Stomach smooth muscle (tissue), 2 donors: ENCODE data around the gene NRXN3.

ENCODE experiments used
- H3K27ac ChIP-seq: one replicate; pipeline ENCODE4 v1.7.0; 2013; ENCODE audit warnings: mild to moderate bottlenecking, low read length, inconsistent platforms
- H3K27me3 ChIP-seq, 2 donors: one replicate each; pipeline ENCODE4 v1.7.0; 2013; ENCODE audit warnings: low read length in 2 of 2; ENCODE audit not compliant: insufficient read depth in 2 of 2, control insufficient read depth in 1 of 2
- H3K36me3 ChIP-seq, 2 donors: one replicate each; pipeline ENCODE4 v1.7.0; 2013; ENCODE audit warnings: low read length in 2 of 2; ENCODE audit not compliant: control insufficient read depth in 2 of 2, insufficient read depth in 2 of 2
- H3K4me1 ChIP-seq: one replicate; pipeline ENCODE4 v1.7.0; 2013; ENCODE audit warnings: low read length; ENCODE audit not compliant: control insufficient read depth, insufficient read depth
- H3K4me3 ChIP-seq, 2 donors: one replicate each; pipeline ENCODE4 v1.7.0; 2013; ENCODE audit warnings: low read length in 2 of 2
- H3K9ac ChIP-seq, 2 donors: one replicate each; pipeline ENCODE4 v1.7.0; 2013; ENCODE audit warnings: low read length in 2 of 2, mild to moderate bottlenecking in 1 of 2
- H3K9me3 ChIP-seq, 2 donors: one replicate each; pipeline ENCODE4 v1.7.0; 2013; ENCODE audit warnings: low read length in 2 of 2; ENCODE audit not compliant: control insufficient read depth in 2 of 2
- donor health status: healthy.
- donor health status: Pancreatic carcinoma.

Gene NRXN3

GRCh38 chr14:79467835-79468234 lies 1297.7 kb downstream of the NRXN3 start:
- H3K4me3 ChIP-seq, result no peak overlapping the region
- H3K27ac ChIP-seq, result no peak overlapping the region
- no peaks in the 10 kb centered on the region for H3K9me3 ChIP-seq
- no peaks in the 10 kb centered on the region for H3K27me3 ChIP-seq
- no peak overlapping the region for H3K9ac ChIP-seq
- H3K36me3 ChIP-seq, result no peaks in the 10 kb centered on the region
- H3K4me1 ChIP-seq, result no peaks in the 10 kb centered on the region

DNA sequence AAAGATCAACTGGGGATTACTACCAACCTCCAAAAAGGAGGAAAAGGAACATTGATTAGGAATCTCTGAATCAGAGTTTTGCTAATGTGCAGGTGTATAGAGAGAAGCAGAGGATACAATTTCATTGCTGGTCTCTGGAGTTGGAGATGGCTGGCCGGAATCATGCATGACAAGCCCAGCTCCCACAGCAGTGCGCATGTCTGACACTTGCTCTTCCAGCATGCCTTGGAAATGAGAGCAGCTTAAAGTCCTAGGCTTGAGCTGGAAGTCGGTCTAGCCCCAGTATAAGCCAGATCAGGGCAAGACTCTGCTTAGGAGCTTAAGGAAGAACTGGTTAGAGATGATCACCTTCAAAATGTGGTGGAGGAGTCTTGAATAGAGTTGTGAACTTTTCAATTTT lies 1298.3 kb downstream of the NRXN3 start:
- Histone ChIP-seq H3K4me3 (no peak overlapping the region), H3K36me3 (no peaks in the 10 kb centered on the region), H3K9ac (no peak overlapping the region), H3K9me3 (no peaks in the 10 kb centered on the region), H3K4me1 (no peaks in the 10 kb centered on the region), H3K27me3 (no peaks in the 10 kb centered on the region), H3K27ac (no peak overlapping the region)

- no peaks in the 10 kb centered on the region for H3K36me3 ChIP-seq
- H3K27ac ChIP-seq, result no peak overlapping the region
- no peaks in the 10 kb centered on the region for H3K27me3 ChIP-seq
- H3K4me1 ChIP-seq, result no peaks in the 10 kb centered on the region
- no peaks in the 10 kb centered on the region for H3K9me3 ChIP-seq
- no peak overlapping the region for H3K9ac ChIP-seq
- H3K4me3 ChIP-seq, result no peak overlapping the region
These were observed 1303.5 kb downstream of the NRXN3 start for GRCh38 chr14:79473651-79474050.

DNA sequence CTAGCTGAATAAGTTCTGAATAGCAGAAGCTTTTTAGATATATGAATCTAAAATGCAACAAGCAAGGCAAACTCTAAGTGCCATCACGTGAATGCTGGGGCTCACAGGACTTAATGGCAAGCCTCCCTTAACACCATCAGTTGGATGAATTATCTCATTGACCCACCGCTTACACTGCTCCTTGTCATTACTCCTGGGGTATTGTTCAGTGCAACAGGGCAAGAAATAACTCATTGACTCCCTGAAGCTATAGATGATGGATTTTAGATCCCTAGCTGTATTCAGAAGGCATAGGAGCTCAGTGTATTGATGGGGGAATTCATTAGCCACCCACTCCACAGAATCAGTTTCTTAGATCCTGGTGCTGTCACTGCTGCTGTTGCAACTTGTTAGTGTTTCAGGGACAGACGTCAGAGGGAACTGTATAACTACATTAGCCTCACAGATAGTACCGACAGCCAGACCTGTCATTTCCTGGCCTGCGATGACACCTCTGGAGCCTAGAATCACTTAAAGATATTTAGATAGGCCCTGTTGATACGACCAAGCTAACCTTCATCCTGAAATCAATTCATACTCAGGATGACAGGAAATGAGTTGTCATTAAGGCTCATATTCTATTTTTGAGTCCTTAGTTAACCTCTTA lies 1305.8 kb downstream of the NRXN3 start:
- Histone ChIP-seq H3K27ac (no peak overlapping the region), H3K4me3 (no peak overlapping the region), H3K9ac (no peak overlapping the region), H3K36me3 (no peaks in the 10 kb centered on the region), H3K4me1 (no peaks in the 10 kb centered on the region), H3K9me3 (no peaks in the 10 kb centered on the region), H3K27me3 (no peaks in the 10 kb centered on the region)

DNA sequence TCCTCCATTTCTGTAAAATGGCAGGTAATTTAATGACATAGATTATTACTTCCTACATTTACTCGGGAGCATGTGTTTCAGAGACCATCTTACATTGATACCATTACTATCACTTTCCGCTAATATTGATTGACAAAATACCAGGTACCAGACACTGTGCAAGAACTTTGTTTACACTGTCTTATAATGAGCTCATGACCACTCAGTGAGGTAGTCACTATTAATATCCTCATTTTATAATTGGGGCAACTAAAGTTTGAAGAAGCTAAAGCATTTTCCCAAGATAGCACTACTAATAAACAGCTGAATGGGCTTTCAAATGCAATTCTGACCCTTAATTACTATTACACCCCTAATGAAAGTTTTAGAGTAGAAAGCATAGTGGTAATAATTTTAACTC lies 1306.4 kb downstream of the NRXN3 start:
- H3K4me1 ChIP-seq, result no peaks in the 10 kb centered on the region
- H3K4me3 ChIP-seq, result no peak overlapping the region
- H3K9me3 ChIP-seq, result no peaks in the 10 kb centered on the region
- no peak overlapping the region for H3K9ac ChIP-seq
- H3K27me3 ChIP-seq, result no peaks in the 10 kb centered on the region
- no peak overlapping the region for H3K27ac ChIP-seq
- no peaks in the 10 kb centered on the region for H3K36me3 ChIP-seq

DNA sequence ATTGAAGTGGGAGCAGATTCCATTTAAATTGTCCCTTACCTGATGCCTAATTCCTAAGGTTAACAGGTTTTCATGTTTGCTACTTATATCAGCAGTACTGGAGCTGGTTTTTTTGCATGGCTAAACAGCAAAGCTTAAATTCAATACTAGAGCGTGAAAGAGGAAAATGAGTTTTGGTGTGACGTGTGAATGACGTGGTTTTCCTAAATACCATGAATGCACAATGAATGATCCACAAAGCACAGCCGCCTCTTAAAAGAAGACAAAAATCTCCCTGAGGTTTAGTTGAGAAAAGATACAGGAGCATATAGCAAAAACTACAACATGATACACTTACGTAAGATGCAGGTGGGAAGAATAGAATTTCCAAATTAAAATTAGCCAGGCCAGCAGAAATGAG lies 1310.0 kb downstream of the NRXN3 start:
- Histone ChIP-seq H3K9ac (no peak overlapping the region), H3K27me3 (no peaks in the 10 kb centered on the region), H3K27ac (no peak overlapping the region), H3K36me3 (no peaks in the 10 kb centered on the region), H3K9me3 (no peaks in the 10 kb centered on the region), H3K4me1 (no peaks in the 10 kb centered on the region), H3K4me3 (no peak overlapping the region)

GRCh38 chr14:79482825-79483224 lies 1312.7 kb downstream of the NRXN3 start:
- no peaks in the 10 kb centered on the region for H3K9me3 ChIP-seq
- no peak overlapping the region for H3K27ac ChIP-seq
- H3K4me3 ChIP-seq, result no peak overlapping the region
- H3K4me1 ChIP-seq, result no peaks in the 10 kb centered on the region
- no peak overlapping the region for H3K9ac ChIP-seq
- no peaks in the 10 kb centered on the region for H3K36me3 ChIP-seq
- H3K27me3 ChIP-seq, result no peaks in the 10 kb centered on the region

DNA sequence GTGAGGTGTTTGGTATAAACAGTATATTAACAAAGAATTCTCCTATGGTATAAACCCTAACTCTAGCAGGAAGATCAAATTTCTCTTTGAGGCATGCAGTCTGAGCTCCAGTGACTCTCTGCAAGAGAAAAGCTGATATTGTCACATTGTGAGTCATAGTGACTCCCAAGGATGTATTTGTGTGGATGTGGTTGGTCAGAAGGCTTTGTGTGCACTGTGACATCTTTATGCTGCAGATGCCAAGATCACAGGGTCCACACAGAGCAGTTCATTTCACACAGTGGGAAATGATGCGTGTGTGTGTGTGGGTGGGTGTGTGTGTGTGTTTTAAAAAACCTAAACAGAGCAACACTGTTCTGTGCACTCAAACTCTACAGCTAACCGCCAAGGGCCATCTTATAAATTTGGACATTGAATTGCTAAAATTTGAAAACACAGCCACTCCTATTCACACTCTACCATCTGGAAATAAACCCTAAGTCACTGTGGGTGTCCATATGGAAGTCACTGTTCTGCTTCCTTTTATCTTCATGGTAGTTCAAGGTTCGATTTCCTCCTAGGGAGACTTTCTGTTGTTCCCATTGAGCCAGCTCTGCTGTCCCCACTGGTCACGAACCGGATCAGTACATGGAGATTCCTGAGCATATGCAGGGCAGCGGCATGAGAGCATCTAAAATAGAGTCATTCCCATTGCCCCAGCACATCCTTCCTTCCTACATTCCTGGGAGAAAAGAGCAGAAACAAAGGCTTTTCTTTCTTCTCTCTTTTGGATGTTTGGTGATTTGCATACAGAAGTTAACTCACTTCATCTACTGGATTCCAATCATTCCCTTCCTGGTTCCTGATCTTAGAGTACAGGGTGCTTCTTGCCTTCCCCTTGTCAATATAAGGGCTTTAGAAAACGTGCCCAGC lies 1313.6 kb downstream of the NRXN3 start:
- H3K36me3 ChIP-seq, result no peaks in the 10 kb centered on the region
- no peaks in the 10 kb centered on the region for H3K9me3 ChIP-seq
- H3K4me1 ChIP-seq, result no peaks in the 10 kb centered on the region
- H3K4me3 ChIP-seq, result no peak overlapping the region
- H3K27me3 ChIP-seq, result no peaks in the 10 kb centered on the region
- no peak overlapping the region for H3K9ac ChIP-seq
- H3K27ac ChIP-seq, result no peak overlapping the region

GRCh38 chr14:79487632-79488031 lies 1317.5 kb downstream of the NRXN3 start:
- Histone ChIP-seq H3K27ac (no peak overlapping the region), H3K27me3 (no peaks in the 10 kb centered on the region), H3K9ac (no peak overlapping the region), H3K4me3 (no peak overlapping the region), H3K9me3 (no peaks in the 10 kb centered on the region), H3K36me3 (no peaks in the 10 kb centered on the region), H3K4me1 (no peaks in the 10 kb centered on the region)

DNA sequence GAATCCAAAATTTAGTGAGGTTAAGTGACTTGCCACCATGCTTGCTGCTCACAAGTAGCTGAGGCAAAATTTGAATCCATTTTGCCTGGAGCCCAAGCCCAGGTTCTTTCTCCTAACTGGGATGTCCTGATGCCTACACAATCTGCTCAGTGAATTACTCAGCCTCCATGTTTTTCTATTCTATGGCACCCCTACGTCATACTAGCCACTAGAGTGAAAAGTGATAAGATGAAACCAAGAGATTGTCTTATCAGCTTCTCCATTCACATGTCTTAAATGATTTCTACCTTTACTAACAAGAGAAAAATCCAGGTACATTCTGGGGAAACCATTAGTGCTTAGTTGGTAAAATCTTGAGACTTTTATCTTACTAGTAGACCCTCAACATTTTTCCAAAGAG lies 1321.0 kb downstream of the NRXN3 start:
- Histone ChIP-seq H3K9me3 (no peaks in the 10 kb centered on the region), H3K9ac (no peak overlapping the region), H3K36me3 (no peaks in the 10 kb centered on the region), H3K27ac (no peak overlapping the region), H3K4me3 (no peak overlapping the region), H3K4me1 (no peaks in the 10 kb centered on the region), H3K27me3 (no peaks in the 10 kb centered on the region)

DNA sequence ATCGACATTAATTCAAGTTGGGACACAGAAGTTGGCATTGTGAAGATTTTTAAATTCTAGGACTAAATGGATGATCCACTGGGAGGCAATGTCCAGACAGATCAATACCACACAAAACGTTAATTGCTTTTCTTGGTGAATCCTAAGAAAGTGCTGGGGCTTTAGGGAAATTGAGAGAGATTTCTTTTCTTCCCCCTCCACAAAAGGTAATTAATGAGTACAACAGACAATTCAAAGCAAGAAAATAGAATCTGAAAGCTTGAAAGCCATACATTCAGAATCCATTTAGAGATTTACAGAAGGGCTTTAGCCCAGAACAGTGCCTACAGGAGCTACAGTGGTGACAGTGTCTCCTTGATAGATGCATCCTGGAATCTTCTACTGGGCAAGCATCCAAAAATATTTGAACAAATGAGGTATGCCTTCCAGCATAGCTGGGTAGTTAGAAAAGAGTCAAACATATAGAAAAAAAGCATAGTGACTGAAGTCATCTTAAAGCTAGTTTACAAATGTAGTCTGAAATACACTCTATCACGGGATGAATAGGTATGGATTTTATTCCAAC lies 1323.0 kb downstream of the NRXN3 start:
- Histone ChIP-seq H3K27ac (no peak overlapping the region), H3K9me3 (no peaks in the 10 kb centered on the region)

More for the DNA sequence above, 1323.0 kb downstream of the NRXN3 start:
- no peaks in the 10 kb centered on the region for H3K27me3 ChIP-seq
- H3K36me3 ChIP-seq, result no peaks in the 10 kb centered on the region
- no peaks in the 10 kb centered on the region for H3K4me1 ChIP-seq
- H3K9ac ChIP-seq, result no peak overlapping the region
- H3K4me3 ChIP-seq, result no peak overlapping the region
